GM10266 (cell line): ENCODE measurements around the gene JARID2.
A peak's percentile ranks its signal among the peaks of the same experiment; 100 is the strongest.

Experiments
- DNase-seq: peaks from one replicate; pipeline ENCODE4 v3.0.0; 2012; ENCODE audit errors: extremely low spot score
- CTCF ChIP-seq: IDR thresholded peaks from 2 replicates; pipeline ENCODE4 v1.5.1; 2012; ENCODE audit warnings: mild to moderate bottlenecking, low read depth; ENCODE audit not compliant: control insufficient read depth, insufficient read depth; ENCODE audit errors: missing control alignments

Gene JARID2

GRCh38 chr6:15420959-15421438 lies 175.1 kb downstream of the JARID2 start:
- no peak for TF ChIP-seq CTCF
- peak; percentile 61 for DNase-seq

GRCh38 chr6:15421945-15422733 lies 176.3 kb downstream of the JARID2 start:
- no peak for TF ChIP-seq CTCF
- DNase-seq, result peak; percentile 55

GRCh38 chr6:15423286-15423993 lies 177.6 kb downstream of the JARID2 start:
- no peak for TF ChIP-seq CTCF
- no peak for DNase-seq

- TF ChIP-seq CTCF, result no peak
- DNase-seq, result no peak
These were observed 180.1 kb downstream of the JARID2 start for GRCh38 chr6:15425947-15426346.

GRCh38 chr6:15426395-15426794 lies 180.5 kb downstream of the JARID2 start:
- no peak for DNase-seq
- TF ChIP-seq CTCF, result no peak

GRCh38 chr6:15426901-15427300 lies 181.0 kb downstream of the JARID2 start:
- no peak for DNase-seq
- TF ChIP-seq CTCF, result no peak
